Activated CD4-positive, alpha-beta T cell treated with anti-CD3 and anti-CD28 coated beads for 1 hour (primary cell): Measurements from ENCODE around the gene CDH13.

ENCODE experiments used
- DNase-seq: peaks from one replicate; pipeline ENCODE4 v3.0.0-alpha.2; 2020

The CDH13 gene

DNA sequence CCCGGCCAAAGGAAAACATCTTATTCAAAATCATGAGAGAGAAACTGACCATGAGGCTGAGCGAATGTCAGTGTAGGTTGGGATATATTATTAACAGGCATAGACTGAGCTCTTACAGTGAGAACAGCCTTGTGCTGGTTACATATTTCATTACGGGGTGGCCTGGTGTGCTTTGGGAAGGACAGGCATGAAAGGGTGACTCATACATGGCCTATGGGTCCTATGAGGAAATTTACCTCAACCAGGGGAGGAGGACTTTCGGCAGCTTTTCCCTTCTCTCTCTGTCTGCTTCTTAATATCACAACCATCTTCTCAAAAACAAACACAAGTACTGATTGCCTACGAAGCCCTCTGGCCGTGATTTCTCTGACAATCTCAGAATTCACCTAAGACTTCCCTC is 579.1 kb downstream of the CDH13 start:
- no peak for DNase-seq

DNA sequence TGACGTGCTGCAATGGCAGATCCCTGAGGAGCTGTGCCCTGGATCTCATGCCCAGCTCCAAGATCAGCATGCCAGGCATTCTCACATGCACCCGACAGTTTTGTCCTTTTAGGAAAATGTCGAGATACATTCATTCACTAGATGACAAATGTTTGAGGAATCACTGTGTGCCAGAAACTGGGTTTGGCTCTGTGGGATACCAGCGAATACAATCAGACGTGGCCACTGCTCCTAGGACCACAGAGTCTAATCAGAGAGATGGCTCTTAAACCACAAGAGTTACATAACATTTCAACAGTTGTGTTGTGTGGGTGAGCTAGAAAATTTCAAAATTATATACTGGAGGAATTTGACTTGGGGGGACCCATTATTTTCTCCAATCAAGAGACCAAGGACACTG is 579.7 kb downstream of the CDH13 start:
- no peak for DNase-seq

DNA sequence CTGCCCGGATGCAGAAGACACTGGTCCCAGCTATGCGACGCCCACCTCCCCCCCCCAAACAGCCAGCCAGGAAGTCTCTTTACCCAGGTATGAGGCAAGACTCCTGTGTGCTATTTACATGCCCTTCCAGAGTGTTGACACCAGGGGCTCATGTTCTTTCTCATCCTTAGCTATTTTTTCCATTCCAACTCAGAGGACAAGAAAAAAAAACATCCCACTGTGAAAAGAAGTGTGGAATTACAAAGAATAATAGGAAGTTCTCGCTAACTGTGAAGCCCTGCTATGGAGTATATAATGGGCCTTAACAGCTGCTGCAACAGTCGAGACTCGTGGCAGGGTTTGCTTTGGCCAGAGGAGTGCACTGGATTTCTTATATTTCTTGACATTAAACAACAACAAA is 584.9 kb downstream of the CDH13 start:
- DNase-seq = no peak

DNA sequence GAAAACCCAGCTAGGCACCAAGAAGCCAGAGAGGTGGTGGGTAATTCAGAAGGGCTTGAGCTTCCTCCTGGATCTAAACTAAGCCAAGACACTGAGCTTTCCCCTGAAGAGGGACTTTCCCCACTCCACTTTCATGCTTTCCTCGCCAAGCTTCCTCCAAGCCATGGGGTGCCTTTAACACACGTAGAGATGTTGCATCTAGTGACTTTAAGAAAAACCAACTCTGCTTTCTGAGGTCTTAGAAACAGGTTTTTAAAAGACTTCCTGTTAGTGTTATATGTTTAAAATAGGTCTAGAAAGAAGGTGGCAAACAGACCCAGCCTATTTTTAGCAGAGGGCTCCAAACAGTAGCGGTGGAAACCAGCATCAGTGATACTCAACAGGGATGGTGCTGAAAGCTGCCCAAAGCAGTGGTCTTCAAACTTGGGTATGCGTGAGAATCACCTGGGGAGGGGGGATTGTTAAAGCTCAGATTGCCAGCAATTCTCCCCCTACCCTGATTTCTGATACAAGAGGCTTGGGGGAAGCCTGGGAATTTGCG is 585.6 kb downstream of the CDH13 start:
- DNase-seq = no peak

DNA sequence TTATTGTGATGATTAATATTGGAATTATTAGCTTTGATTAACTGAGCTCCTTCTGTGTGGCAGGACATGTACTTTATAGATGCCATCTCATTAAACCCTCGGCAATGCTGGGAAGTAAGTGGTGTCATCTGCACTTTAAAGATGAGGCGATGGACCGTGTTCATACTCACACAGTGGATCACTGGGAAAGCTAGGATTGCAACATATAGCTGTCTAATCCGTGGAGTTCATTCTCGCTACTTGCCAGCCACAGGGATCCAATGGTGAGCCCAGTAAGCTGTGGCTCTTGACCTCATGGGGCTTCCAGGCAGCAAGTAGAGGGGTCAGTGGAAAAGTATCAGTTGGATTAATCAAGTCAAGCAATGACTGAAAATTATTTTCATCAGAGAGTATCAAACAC is 587.9 kb downstream of the CDH13 start:
- DNase-seq = no peak

DNA sequence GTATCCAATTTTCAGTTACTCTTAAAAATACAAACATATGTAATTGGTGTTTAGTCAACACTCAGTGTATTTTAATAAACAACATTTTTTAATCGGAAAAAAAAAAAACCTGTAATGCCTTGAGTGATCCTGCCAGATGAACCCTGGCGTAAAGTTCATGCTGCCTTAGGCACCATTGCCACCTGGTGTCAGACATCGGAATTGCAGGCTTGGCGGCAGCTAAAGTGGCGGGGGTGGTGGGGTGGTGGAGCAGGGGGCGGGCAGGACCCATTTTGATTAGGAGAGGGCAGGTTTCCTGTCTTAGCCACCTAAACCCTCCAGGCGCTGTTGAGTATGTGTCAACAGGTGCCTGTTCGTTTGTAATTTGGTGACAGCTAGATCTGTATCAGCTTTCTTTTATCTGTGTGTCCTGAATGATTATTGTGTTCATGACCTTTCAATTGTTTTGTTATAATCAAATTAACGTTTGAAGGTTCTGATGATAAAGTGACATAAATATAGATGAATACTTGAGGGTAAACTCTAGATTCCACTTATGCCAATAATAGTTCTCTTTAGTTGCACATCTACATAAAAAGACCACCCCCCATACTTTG is 588.7 kb downstream of the CDH13 start:
- DNase-seq = no peak

DNA sequence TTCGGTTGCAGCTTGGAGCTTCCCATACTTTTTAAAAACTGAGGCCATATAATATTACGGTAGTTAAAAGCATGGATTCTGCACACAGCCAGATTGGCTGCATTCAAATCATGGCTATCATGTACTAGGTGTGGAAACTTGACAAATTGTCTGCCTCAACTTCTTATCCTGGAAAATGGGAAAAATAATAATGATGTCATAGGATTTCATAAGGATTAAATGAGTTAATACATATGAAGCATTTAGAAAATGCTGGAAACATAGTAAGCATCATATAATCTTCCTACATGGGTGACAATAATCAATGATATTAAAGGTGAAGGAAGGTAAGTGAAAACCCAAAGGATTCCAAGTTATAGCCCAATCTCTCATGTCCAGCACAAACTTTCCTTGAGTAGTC is 592.5 kb downstream of the CDH13 start:
- DNase-seq = no peak

DNA sequence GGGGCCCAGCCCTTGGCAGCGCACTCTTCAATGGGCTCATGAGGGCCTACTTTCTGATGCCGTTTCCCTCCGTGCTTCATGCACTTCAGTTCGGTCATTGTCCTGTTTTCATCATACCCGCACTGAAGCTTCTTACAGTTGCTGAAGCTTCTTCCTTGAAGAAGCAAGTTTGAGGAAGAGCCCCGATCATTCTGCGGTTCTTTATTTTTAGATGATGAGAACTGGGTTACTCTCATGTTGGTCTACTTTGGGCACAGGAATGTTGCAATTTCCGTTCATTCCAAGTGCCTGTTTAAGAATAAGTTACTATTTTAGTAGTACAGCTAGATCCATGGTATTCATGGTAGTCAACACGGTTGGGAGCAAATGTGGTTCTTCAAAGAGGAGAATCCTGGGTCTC is 593.3 kb downstream of the CDH13 start:
- no peak for DNase-seq

DNA sequence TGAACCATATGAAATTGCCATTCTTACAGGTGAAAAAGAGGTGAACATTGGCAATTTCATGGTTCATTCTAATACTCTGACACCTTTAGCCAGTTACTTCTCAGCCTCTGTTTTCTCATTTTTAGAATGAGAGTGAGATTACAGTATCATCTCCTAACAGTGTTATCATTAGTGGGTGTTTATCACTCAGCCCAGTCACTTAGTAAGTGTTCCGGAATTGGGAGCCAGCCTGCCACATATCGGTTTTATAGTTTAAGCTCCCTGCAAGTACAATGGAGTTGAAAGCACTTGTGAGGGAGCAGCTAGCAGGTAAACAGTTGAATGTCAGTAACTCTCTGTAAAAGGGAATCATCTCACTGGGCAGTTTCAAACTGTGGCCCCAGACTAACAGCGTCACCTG is 597.9 kb downstream of the CDH13 start:
- DNase-seq = no peak

DNA sequence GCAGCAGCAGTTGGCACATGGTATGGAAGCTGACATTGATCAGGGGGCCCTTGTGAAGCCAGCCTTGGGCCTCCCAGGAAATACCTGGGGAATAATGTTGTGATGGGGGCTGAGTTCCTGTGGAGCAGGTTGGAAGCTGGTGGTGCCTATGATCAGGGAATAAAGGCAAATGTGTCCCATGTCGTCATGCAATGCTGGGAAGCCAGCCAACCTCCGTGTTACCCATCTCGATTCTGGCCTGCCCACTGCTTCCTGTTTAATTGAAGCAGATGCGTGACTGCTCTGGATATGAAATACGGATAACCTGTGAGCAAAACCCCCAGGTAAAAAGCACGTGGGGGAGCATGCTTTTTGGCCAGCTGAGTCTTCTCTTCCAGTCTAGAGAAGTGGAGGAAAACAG is 600.6 kb downstream of the CDH13 start:
- DNase-seq = no peak

DNA sequence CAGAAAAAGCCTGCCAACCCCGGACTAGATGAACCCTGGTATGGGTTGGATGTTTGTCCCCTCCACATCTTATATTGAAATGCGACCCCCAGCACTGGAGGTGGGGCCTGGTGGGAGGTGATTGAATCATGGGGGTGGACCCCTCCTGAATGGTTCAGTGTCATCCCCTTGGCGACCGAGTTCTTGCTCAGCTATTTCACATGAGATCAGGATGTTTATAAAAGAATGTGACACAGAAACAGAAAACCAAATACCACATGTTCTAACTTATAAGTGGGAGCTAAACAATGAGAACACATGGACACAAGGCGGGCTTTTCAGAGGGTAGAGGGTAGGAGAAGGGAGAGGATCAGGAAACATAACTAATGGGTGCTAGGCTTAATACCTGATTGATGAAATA is 605.0 kb downstream of the CDH13 start:
- no peak for DNase-seq

DNA sequence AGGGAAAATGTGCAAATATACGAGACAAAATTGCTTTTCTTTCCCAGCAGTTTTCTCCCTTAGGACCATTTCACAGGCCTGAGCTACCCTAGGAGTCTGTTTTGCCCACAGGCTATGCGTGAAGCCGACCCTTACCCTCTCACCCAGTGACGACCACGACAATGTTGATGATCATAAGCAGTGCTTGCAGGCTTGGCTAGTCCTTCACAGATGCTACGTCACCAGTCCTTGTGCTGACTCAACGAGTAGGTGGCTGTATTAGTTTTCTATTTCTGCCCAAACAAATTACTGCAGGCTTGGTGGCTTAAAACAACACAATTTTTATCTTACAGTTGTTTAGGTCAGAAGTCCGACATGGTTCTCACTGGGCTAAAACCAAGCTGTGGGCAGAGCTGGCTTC is 606.4 kb downstream of the CDH13 start:
- no peak for DNase-seq

DNA sequence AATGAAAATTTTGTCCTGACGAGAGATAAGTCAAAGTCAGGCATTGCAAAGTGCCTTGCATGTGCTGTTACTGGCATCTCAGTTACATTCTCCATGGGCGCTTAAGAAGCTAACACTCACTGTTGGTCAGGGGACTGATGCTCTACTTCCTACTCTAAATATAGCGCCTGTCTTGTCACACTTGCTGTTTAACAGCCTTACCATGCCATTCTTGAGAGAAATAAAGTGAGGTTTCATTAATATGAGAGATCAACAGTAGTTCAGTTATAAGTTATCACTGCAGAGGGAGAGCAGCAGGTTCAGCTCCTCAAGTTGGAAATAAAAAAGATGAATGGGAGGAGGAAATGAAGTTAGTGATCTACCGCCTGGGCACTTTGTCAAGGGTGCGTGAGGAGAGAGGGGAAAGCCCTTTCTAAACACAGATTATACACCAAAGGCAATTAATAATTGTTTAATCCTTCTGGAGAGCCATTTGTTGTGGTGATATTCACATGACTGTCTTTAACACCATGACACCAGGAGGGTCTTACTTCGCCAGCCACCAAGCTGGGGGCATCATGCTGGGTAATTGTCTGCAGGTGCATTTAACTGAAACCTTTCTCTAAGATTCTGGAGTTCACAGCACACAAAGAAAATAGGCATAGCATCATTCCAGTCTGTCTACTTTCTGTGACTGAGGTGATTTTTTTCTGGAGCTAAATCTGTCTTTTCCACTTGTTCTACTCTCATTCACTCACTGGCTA is 612.4 kb downstream of the CDH13 start:
- no peak for DNase-seq

DNA sequence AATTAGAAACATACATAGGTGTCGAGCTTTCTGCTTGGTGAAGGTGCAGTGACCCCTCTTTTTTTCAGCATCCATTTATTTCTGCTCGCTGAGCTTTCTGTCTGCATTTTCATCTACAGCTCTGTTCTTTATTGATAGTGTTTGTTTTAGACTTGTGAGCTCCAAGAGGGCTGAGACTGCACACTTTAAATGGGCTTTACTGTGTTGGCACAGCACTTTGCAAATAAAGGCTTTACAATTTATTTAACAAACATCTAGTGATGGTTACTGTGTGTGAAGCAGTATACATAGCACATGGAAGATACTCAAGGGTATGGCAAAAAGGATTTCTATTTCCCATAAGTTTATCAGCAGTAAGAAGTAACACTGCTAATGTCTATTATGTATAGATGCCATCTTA is 617.3 kb downstream of the CDH13 start:
- no peak for DNase-seq

DNA sequence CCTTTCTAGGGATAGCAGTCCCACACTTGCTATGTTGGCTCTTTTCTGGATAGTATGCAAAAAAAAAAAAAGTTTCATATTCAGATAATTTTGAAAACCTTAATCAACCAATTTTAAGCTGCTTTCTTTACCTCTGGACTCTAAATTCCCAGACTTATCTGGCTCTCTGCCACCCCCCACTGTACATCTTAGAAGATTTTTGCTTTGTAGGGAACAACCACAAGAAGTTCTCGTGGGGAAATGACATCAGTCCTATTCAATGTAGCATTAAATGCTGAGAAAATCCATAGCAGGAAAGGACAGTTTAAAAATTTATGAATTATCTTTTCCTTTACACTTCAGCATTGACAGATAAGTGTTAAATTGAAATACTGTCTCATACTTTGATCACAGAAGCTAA is 618.3 kb downstream of the CDH13 start:
- DNase-seq = no peak

DNA sequence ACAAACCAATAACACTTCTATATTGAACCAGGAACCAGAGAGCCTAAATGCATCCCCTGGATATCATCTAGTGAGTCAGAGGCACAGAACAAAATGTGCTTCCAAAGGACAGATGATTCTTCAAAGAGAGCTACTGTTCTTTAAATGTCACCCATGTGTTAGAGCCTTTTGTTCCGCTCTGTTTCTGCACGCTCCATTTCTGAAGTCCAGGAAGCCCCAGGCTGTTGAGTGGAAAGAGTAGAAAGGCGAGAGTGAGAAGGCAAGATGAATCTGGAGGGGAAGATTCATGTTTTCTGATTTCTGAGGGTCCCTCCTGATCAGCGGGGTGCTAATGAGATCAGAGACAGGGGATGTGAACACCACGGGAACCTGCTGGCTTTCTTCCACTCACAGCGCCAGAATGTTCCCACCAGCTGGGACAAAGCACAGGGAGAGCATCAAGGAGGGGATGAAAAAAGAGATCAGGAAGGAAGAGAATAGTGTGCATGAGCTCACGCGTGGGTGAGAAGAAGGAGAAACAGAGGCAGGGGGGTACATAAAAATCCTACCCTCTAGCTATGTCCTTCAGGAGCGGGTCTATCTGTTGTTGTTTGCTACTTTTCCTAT is 621.1 kb downstream of the CDH13 start:
- DNase-seq = no peak

DNA sequence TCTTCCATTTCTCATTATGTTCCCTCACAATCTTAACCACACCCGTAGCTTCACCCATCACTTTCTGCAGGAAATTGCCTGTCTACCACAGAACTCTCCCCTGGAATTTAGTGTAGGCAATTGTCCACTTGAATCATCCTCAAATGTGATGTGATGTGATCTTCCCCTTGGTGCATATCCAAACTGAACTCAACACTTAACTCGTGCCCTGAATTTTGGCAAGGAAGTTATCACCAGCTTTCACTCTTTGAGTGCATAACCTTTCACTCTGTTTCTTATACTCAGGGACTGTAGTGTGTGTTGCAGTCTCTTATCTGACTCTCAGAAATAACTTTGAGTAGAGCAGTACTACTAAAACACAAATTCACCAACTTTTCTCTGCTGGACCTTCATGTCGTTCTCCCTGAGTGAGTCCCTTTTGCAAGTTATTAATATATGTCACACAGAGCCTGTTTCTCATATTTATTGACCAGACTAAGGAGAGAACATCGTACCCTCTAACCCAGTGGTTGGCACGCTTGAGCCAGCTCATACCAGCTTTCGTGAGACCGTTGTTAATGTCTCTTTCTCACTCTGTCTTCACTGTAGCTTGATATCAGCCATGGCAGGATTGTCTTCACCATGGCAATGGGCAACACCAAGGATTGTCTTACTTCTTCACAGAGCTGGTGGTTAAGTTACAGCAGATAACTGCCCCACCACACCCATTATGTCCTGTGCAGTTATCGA is 622.1 kb downstream of the CDH13 start:
- no peak for DNase-seq

DNA sequence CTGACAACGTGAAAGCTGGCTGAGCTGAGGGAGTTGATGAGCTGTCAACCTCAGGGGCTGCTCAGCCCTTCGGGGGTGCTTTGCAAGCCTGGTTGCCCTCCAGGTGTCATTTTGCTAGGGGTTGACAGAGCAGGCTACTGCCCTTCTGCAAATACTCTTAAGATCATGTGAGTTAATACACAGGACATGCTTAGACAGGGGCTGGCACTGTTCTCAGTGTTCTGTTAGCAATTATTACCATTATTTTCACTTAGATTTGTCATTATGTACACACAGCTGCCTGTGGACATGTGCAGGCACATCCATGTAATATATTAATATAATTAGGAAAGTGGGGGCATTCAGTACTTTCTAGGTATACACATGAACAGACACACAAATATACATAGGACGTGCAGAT is 626.8 kb downstream of the CDH13 start:
- DNase-seq = no peak

DNA sequence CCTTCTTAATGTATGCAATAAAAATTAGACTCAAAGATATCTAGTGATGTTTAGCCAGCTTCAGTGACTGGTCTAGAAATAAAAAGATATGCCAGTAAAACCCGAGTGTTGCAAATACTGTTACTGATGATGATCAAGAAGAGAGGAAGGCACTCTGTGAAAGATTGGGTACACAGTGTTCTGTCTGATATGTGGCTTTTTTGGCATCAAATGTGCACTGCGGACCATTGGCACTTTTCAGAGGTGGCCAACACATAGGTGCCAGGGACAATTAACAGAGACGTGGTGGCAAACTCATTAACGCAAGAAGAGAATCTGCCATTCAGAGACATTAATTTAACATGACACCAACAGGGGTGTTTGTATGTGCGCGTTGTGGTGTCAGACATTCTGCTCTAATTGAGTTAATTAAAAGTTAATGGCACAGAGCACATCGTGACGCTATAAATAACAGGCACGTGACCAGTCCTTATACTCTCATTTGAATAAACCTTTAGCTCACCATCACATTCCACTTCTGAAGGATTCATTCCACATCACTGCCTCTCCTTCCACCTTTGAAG is 631.7 kb downstream of the CDH13 start:
- DNase-seq = no peak

DNA sequence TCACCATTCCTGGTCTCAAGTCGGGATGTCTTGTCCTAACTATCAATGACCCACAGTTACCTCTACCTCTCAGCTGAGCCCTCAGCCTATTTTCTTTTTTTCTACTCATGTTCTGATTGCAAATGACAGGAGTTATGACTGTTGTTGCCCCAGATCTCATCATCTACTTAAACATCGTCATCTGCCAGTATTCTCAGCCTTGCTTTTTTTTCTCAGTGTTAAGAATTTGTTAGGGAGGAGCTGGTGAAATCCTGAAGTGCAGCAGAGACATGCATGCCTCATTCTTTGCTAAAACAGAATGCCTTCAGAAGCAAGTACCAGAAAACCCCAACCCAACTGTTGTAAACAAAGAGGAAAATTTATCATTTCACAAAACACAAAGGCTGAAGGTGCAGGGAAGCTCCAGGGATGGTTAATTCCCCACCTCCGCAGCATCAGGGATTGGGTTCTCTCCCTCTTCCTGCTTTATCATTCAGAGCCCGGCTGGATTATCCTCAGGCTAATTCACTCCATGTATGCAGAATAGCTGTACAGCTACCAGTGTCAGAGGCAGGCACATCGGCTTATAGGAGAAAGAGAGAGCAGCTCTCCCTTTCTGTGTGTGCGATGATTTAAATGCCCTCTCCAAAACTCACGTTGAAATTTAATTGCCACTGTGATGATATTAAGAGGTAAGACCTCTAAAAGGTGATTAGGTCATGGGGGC is 640.2 kb downstream of the CDH13 start:
- DNase-seq = no peak

DNA sequence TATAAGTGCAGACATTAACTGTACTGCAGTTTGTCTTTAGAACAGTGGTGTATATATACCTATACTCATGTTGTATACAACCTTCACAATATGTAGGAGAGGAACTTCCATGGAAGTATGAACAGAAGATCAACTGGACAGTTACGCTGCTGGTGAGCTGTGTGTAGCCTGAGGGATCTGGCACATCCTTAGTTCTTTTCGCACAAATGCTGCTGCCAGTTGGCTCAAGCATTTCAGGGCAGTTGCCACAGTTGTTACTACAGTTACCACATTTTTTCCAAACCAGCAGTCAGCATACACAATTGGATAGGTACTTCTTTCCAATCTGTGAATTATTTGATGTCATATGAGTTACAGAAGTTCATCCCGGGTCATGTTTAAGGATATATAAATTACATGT is 641.4 kb downstream of the CDH13 start:
- DNase-seq = no peak

DNA sequence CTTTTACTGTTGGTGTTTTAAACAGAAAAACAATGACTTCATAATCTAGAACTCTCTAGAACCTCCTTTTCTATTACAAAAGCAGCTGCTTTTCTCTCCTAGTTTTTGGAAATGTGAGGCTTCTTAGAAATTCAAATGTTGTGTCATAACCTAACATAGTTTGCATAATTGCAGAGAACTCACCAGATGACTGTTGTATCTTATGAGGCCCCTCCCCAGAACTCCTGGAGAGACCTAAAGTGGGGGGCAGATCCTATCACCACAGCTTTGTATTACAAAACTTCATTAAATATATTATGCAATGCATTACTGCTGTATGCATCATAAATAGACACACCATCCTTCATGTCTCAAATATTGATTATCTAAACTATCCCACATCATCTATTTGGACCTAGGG is 642.3 kb downstream of the CDH13 start:
- no peak for DNase-seq

DNA sequence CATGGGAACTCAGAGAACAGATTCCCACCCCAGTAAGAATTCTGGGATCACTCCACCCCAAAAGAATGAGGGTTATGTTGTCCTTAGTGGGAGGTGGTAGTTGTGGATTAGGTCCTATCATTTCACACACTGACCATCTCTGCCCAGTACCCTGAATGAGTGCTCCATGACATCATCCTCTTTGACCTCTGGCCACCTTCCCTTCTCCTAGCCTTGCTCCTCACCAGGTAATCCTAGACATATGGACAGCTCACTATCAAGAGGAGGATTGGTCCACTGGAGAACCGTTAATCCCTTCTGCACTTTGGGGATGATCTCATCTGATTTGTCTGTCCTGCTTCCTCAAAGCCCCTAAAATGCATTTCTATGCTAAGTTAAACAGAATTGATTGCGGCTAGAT is 642.8 kb downstream of the CDH13 start:
- DNase-seq = no peak
